Measurements from ENCODE around the gene SH3TC1.

Gene SH3TC1

GRCh38 chr4:8164194-8164565, 34.9 kb upstream of the SH3TC1 start:
- no peak overlapping the region for H3K4me3 ChIP-seq (replicated peaks; ENCODE audit: insufficient read depth, low read length)
- H3K27me3 ChIP-seq (ENCODE audit: insufficient read depth, poor library complexity, severe bottlenecking), result no peaks in the 10 kb centered on the region
- no peak overlapping the region for H3K27ac ChIP-seq (replicated peaks)
- TF ChIP-seq REST (IDR thresholded peaks at IDR 0.05; ENCODE audit: insufficient replicate concordance, low read depth), result no peak
- TF ChIP-seq POLR2AphosphoS5 (IDR thresholded peaks at IDR 0.05; ENCODE audit: low read depth), result no peak
- no peak for TF ChIP-seq GABPA (IDR thresholded peaks at IDR 0.05; ENCODE audit: low read depth)
- TF ChIP-seq CTCF (IDR thresholded peaks at IDR 0.05; ENCODE audit: insufficient read depth, low read length), result no peak
- TF ChIP-seq SPI1 (IDR thresholded peaks at IDR 0.05; ENCODE audit: borderline replicate concordance, low read depth), result no peak
- DNase-seq (ENCODE audit: low read depth in 1 of 2, low spot score in 1 of 2), result no peak

GRCh38 chr4:8164687-8165086, 34.4 kb upstream of the SH3TC1 start:
- H3K27me3 ChIP-seq (ENCODE audit: insufficient read depth, poor library complexity, severe bottlenecking), result no peaks in the 10 kb centered on the region
- no peak overlapping the region for H3K27ac ChIP-seq (replicated peaks)
- H3K4me3 ChIP-seq (replicated peaks; ENCODE audit: insufficient read depth, low read length), result no peak overlapping the region
- no peak for DNase-seq (ENCODE audit: low read depth in 1 of 2, low spot score in 1 of 2)
- TF ChIP-seq POLR2AphosphoS5 (IDR thresholded peaks at IDR 0.05; ENCODE audit: low read depth) (no peak), SPI1 (IDR thresholded peaks at IDR 0.05; ENCODE audit: borderline replicate concordance, low read depth) (no peak), REST (IDR thresholded peaks at IDR 0.05; ENCODE audit: insufficient replicate concordance, low read depth) (no peak), CTCF (IDR thresholded peaks at IDR 0.05; ENCODE audit: insufficient read depth, low read length) (no peak), GABPA (IDR thresholded peaks at IDR 0.05; ENCODE audit: low read depth) (no peak)

DNA sequence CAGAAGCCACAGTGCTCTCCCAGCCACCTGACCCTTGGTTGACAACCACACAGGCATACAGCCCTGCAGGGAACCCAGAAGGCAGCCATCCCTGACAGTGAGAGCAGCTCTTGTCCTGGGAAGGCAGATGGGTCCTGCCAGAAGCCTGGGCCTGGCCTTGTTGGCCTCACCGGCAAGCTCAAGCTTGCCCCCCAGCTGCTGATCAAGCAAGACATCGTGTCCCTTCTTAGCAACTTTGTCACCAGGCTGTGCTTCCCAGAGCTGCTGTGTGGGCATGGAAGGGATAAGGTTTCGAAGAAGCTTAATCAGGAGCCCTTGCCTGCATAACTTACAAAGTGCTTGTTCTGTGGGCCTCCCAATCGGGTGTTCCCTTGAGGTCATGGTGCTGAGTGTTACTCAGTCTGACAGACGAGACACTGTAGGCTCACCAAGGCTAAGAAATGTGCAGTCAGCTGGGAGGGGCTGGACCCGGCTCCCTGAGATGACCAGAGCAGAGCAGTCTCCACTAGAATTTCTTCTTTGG, 33.7 kb upstream of the SH3TC1 start:
- Histone ChIP-seq H3K27me3 (ENCODE audit: insufficient read depth, poor library complexity, severe bottlenecking) (no peaks in the 10 kb centered on the region), H3K27ac (replicated peaks) (no peak overlapping the region), H3K4me3 (replicated peaks; ENCODE audit: insufficient read depth, low read length) (no peak overlapping the region)
- no peak for DNase-seq (ENCODE audit: low read depth in 1 of 2, low spot score in 1 of 2)
- no peak for TF ChIP-seq POLR2AphosphoS5 (IDR thresholded peaks at IDR 0.05; ENCODE audit: low read depth)
- TF ChIP-seq GABPA (IDR thresholded peaks at IDR 0.05; ENCODE audit: low read depth), result no peak
- no peak for TF ChIP-seq CTCF (IDR thresholded peaks at IDR 0.05; ENCODE audit: insufficient read depth, low read length)
- TF ChIP-seq SPI1 (IDR thresholded peaks at IDR 0.05; ENCODE audit: borderline replicate concordance, low read depth), result no peak
- TF ChIP-seq REST (IDR thresholded peaks at IDR 0.05; ENCODE audit: insufficient replicate concordance, low read depth), result no peak
